ENCODE results near the gene VSIG10L.

VSIG10L gene

GRCh38 chr19:51338563-51339312, 3.2 kb downstream of the VSIG10L start:
- peak; percentile 70 for DNase-seq (ENCODE audit: low read depth)

- DNase-seq (ENCODE audit: low read depth): no peak
These were observed 3.9 kb downstream of the VSIG10L start for GRCh38 chr19:51337861-51338562.

- DNase-seq (ENCODE audit: low read depth): no peak
These were observed 4.6 kb downstream of the VSIG10L start for GRCh38 chr19:51337141-51337860.

GRCh38 chr19:51333836-51334460, 8.0 kb downstream of the VSIG10L start:
- no peak for DNase-seq (ENCODE audit: low read depth)

GRCh38 chr19:51331716-51332115, 10.2 kb downstream of the VSIG10L start:
- no peak for DNase-seq (ENCODE audit: low read depth)

- no peak for DNase-seq (ENCODE audit: low read depth)
These were observed 10.7 kb downstream of the VSIG10L start for GRCh38 chr19:51331193-51331592.

GRCh38 chr19:51330366-51330765, 11.6 kb downstream of the VSIG10L start:
- DNase-seq (ENCODE audit: low read depth): no peak

GRCh38 chr19:51329411-51329810, 12.5 kb downstream of the VSIG10L start:
- no peak for DNase-seq (ENCODE audit: low read depth)

- DNase-seq (ENCODE audit: low read depth): peak; percentile 33
These were observed 14.6 kb downstream of the VSIG10L start for GRCh38 chr19:51327066-51328001.

- no peak for DNase-seq (ENCODE audit: low read depth)
These were observed 15.5 kb downstream of the VSIG10L start for GRCh38 chr19:51326216-51327065.

GRCh38 chr19:51325161-51325976, 16.6 kb downstream of the VSIG10L start:
- no peak for DNase-seq (ENCODE audit: low read depth)

- no peak for DNase-seq (ENCODE audit: low read depth)
These were observed 17.8 kb downstream of the VSIG10L start for GRCh38 chr19:51324167-51324481.

- no peak for DNase-seq (ENCODE audit: low read depth)
These were observed 18.3 kb downstream of the VSIG10L start for GRCh38 chr19:51323481-51324166.

GRCh38 chr19:51321799-51322198, 20.1 kb downstream of the VSIG10L start:
- no peak for DNase-seq (ENCODE audit: low read depth)

- no peak for DNase-seq (ENCODE audit: low read depth)
These were observed 21.7 kb downstream of the VSIG10L start for GRCh38 chr19:51320280-51320657.

- DNase-seq (ENCODE audit: low read depth): no peak
These were observed 22.2 kb downstream of the VSIG10L start for GRCh38 chr19:51319649-51320279.

- no peak for DNase-seq (ENCODE audit: low read depth)
These were observed 23.0 kb downstream of the VSIG10L start for GRCh38 chr19:51318687-51319648.

Measured in T-helper 22 cell (primary cell).